SK-N-MC (cell line): ENCODE data around the gene MPRIP.

Experiments used
- EZH2 ChIP-seq: fragments of 200-600 bp; sonication (generic); IDR thresholded peaks from one replicate; pipeline ENCODE4 v1.6.1; 2017; ENCODE audit warnings: antibody characterized with exemption
- FOXP2 ChIP-seq: optimal IDR thresholded peaks from 2 replicates; pipeline ENCODE3; 2011; ENCODE audit warnings: mild to moderate bottlenecking, moderate library complexity; ENCODE audit not compliant: insufficient read depth; ENCODE audit errors: extremely low read length, control extremely low read depth
- POLR2AphosphoS5 ChIP-seq: IDR thresholded peaks from 2 replicates; pipeline ENCODE4 v1.6.1; 2012; ENCODE audit warnings: mild to moderate bottlenecking, low read depth, low read length, borderline replicate concordance

- TF ChIP-seq POLR2AphosphoS5 (no peak), EZH2 (no peak), FOXP2 (no peak)
Observed at GRCh38 chr17:17036524-17036998, 5.7 kb upstream of the MPRIP start.
